Activated CD4-positive, CD25-positive, alpha-beta regulatory T cell treated with anti-CD3 and anti-CD28 coated beads, Interleukin-2, amount 50 U/mL, for 24 hours (primary cell): Measurements from ENCODE around the gene SRSF4.
"Not testable (repeated sequence)": the region's sequence is repeated elsewhere in the genome, so short reads cannot be mapped to it uniquely, and the experiment has no call there.

Experiments
- ATAC-seq, 2 donors: fragments of 150-1000 bp; cut with Tn5 transposase; one replicate each; pipeline ENCODE4 v1.10.0; 2021; ENCODE audit warnings: mild to moderate bottlenecking in 1 of 2, moderate library complexity in 1 of 2

SRSF4 gene

DNA sequence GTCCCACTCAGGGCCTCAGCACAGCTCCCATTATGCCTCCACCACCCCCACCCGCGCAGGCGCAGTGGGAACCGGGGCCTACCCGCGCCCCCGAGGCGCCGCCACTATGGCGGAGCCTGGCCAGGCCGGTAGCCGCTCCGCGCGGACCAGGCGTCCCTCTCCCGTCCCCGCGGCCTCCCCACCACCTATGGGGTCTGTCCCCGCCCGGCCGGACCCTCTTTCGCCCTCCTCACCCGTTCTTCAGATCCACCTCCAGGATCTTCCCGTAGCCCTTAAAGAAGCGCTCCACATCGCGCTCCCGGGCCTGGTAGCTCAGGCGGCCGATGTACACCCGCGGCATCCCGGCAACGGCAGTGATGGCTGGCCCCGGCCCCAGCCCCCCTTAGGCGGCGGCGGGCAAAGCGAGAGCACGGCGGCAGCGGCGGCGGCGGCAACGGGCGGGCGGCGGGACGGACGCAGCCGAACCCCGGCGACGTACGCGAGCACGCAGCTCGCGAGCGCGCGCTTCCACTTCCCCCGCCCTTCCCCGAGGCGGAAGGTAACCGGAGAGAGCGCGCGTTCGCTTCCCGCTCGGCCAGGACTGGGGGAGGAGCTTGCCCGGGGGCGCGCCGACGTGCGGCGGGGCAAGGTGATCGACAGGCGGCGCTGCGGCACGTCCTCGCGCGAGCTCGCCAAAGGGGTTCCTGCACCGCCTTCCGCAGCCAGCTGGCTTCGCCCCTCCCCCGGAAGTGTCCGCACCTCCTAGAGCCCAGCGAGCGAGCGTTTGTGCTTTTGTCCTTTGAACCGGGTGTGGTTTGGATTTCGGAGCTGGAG is at the start of gene SRSF4:
Gene SRSF4, minus strand, starts transcription at position 488 of the 813 bp plus-strand sequence. Its CDS starts 148 bp downstream, at position 340.
- peak; percentile 87 to 89 for ATAC-seq

DNA sequence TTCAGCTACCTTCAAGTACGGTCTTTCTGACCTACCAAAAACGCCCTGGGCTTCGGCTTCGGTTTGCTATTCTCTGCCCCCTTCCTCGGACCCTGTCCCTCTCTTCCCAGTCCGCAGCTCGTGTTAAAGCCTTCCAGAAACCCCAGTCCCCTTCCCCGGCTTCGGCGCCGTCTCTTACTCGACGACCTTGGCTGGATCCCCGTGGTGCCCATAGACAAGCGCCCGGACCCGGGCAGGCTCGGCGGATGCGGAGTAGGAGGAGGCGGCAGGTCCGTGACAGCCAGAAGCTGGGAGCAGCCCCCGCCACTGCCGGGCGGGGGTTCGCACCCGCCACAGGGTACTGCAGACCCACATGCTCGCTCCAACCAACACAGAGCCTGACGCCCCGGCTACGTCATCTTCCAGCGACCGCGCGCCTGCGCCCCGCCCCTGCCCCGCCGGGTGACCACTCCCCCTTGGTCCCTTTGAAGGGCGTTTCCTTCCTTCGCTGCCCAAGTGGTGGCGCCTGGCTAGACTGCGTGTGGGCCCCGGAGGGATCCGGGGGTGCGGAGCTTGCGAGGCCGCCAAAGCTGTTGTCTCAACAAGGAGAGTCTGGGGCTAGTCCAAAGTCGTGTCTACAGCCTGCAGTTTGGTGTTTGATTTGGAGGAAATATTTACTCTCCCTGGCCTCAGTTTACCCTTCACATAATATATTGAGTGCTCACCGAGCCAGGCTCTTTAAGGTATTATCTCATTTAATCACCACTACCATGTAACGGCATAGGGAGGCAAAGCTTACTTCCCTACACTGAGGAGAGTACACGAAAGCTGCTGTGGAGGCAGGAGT is 49.1 kb upstream of the SRSF4 start, which contains the start of gene MECR:
Gene MECR, minus strand, starts transcription at position 382 of the 826 bp plus-strand sequence. Its CDS starts 28 bp downstream, at position 354.
- ATAC-seq = peak; percentile 98

DNA sequence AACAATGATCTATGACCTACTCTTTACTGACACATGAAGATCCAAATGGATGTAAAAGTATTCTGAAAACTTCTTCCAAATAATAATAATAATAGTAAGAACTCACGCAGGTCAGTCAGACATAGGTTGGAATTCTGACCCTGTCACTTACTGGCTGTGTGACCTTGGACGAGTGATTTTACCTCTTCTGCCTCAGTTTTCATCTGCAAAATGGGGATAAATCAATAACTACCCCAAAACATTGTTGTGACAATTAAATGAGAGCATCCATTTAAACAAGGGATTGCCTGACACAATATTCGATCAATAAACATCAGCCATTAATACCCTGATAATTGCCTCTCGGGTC is 48.5 kb upstream of the SRSF4 start:
- ATAC-seq = no peak

GRCh38 chr1:29227511-29227910 is 45.8 kb upstream of the SRSF4 start:
- no peak for ATAC-seq

DNA sequence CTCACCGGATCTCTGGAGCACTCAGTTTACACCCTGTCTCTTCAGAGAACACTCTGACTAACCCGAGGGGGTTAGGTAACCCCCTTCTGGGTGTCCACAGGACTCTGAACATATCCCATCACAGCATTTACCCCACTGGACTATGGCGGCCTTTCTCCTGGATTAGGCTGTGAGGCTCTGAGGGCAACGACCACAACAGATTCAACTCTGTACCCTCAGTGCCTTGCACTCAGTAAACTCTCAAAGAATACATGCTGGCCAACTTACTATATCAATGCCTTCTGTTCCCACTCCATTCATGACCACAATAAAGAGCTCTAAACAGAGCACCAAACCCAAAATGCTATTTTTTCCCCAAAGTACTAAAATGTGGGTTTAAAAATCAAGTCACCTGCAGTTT is 43.7 kb upstream of the SRSF4 start:
- no peak for ATAC-seq

DNA sequence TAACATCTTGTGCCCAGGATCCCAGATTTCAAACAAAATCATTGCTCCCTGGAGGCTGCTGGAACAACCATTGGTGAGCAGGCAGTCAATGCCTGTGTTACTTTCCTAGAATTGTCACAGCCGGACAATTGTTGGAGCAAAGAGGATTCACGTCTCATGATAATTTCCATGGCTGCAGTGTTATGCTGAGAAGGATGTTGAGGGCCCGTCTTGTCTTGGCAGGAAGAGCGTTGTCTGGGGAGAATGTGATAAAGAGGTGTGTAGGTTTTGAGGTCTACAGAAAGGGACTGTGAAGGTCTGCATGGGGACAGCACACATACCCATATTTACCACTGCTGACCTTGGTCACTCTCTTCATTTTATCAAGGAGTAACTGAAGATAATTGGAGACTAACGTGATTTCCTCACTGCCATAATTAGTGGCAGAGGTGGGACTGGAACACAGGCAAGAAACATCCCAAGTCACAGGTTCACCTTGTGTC is 42.7 kb upstream of the SRSF4 start:
- no peak for ATAC-seq

DNA sequence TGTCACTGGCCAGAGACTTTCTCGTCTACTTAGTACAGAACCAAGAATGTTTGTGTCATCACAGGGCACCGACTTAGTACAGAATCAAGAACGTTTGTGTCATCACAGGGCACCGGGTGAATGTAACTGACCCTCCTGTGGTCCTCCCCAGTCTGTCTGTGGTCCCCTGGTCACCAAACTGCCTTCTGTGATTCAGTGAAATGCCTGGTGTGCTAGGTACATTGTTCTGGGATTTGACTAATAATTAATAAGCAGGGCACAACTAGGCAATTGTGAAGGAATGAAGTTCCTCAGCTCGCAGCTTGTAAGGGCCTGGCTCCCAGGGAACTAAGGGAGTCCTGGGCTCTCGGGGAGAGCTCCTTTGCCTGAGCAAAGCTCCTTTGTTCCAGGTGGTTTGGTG is 41.8 kb upstream of the SRSF4 start:
- no peak for ATAC-seq

DNA sequence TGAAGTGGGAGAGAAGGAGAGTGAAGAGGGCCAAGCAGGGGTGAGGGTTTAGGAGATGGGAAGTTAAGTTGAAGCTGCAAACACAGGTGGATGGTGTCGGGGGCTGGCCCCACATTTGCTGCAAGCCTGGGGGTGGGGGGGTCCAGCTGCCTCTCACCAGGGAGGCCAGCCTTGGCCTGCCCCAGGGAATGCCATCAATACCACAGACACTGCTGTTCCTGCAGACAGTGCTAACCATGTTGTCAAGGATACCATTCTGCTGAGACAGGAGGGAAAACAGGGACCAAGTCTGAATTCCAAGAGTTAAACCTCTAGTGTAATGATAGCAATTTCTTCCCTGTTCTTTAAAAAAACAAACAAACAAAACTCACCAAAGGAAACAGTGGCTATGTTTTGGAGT is 41.0 kb upstream of the SRSF4 start:
- no peak for ATAC-seq

GRCh38 chr1:29222260-29222659 is 40.6 kb upstream of the SRSF4 start:
- not testable (repeated sequence) for ATAC-seq

GRCh38 chr1:29221296-29221695 is 39.6 kb upstream of the SRSF4 start:
- ATAC-seq = no peak

GRCh38 chr1:29218223-29218622 is 36.5 kb upstream of the SRSF4 start:
- no peak for ATAC-seq

DNA sequence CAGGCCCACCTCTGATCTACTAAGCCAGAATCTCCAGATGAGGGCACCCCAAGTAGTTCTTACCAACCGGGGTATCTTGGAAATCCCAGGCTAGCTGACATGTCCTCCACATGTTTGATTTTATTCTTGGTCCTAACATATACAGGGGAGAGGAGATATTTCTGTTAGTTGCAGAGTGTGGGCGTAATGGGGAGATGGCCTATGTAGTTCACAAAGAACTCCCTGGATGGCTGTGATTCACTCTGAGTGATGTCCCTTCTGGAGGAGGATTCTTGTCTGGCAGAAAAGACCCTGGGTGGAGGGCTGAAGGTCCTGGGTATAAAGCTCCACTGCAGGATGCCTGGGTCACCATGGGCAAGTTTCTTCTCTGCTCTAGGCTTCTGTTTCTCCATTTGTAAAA is 35.9 kb upstream of the SRSF4 start:
- no peak for ATAC-seq

GRCh38 chr1:29213055-29213454 is 31.4 kb upstream of the SRSF4 start:
- ATAC-seq = no peak

GRCh38 chr1:29211086-29212030 is 29.7 kb upstream of the SRSF4 start:
- no peak for ATAC-seq

DNA sequence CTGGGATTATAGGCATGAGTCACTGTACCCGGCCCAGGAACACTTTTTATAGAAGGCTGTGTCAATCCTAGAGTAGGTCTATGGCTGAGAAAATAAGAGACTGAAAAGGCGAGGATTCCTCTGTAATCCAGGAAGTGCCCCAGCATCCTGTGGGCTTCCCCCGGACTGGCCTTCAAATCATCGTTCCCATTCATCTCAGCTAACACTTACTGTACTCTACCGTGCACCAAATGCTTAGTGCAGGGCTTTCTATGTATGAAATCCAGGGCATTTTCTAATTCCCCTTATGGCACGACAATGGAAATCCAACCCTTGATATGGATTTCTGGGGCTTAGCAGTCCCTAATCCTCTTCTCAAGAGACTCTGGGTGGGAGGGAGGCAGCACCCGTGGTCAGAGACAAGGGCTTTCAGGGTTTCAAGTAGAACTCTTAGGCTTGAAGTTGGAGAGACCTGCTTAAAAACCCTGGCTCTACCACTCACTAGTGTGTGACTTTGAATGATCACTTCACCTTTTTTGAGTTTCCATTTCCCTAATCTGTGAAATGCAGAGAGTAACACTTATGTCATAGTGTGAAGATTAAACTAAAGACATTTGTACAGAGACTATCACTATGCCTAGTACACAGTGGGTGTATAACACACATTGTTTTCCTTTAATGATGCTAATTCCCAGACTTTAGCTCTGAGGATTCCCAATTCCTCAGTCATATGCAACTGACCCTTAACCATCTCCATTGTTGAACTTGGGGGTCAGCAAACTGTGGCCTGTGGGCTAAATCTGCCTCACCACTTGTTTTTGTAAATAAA is 28.8 kb upstream of the SRSF4 start:
- ATAC-seq = peak in 1 of 2 donors; percentile 30

- ATAC-seq = no peak
Observed at GRCh38 chr1:29209173-29209572, 27.5 kb upstream of the SRSF4 start.

DNA sequence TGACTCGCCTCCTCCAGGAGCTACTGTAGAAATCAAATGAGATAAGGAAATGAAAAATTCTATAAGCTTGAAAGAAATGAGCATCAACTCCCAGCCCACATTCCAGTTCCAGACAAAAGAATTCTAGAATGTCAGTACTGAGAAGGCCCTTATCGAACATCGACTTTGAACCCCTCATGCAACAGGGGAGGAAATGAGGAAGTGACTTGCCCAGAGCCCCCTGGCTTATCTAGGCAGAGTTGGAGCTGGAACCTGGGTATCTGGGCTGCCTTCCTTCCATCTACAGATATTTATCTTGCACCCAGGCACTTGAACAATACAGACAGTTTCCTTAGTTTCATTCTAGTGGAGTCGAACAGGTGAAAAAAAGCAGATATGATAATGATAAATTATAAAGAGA is 26.7 kb upstream of the SRSF4 start:
- no peak for ATAC-seq

DNA sequence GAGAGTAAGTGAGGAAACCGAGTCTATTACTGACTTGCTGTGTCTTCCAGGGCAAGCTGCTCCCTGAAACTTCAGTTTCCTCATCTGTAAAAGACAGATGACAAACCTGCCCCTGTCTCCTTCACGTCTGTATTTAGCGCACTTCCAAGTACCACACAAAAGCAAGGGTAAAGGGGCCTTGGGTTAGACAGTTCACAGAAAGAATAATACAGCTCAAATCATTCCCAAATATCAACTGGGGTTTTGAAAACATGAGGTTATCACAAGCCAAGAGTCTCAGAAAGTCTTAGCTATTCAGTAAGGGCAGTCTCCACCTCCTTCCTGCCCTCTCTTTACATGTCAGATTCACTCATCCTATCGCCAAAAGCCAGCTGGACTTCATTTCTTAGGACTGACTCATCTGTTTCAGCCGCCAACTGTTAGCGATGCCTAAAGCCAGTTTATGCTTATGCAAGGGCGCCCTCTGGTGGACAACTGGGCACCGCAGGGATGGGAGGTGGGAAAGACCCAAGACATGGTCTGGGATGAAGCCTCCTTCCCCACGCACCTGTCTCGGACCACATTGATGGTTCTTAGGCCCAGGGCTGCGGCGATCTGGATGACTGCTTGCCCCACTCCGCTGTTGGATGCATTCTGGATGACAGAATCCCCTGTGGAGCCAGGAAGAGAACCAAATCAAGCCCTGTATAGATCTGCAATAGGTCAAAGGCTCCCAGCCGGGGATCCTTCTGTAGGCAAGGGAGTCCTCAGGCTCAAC is 21.1 kb upstream of the SRSF4 start:
- ATAC-seq = peak; percentile 93 to 98

DNA sequence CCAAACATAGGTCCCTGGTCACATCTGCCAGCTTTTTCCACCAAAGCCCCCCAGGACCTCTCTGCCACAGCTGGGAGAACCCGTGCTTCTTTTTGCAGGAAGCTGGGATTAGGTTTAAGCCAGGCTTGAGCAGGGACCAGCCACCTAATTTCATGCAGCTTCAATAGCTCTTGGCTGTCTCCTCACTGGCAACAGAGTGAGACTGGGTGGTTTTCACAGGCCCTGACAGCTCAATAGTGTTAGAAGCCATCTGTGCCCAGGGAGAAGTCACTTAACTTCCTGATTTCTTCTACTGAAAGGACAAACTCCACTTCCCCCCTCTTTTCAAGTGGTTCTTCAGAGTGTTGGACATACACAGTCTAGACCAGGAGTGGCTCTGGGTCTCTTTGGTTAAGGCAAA is 20.4 kb upstream of the SRSF4 start:
- ATAC-seq = no peak

DNA sequence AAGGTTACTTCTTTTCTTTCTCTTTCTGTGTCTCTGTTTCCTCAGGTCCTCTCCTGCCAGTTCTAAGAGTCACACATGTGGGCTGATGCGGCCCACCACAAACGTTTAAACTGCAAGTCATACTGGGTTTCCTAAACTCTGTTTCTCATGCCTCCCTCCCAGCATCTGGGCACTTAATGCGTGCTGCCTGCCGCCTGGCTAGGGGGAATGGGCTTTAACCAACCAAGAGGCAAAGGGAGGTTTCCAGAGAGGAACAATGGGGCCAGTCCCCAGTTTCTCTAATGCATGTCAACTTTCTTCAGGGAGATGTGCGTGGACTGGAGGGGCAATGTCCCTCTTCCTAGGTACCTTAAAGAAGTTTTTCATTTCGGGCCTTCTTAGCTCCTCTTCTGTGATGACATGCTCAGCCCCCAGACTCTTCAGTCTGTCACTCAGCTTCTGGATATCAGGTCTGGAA is 19.9 kb upstream of the SRSF4 start:
- ATAC-seq = no peak
